SK-N-SH treated with all-trans-retinoic acid at 6 μM for 48 hours (cell line): Measurements from ENCODE around the gene TFAM.

ENCODE experiments used
- ARNTL ChIP-seq: fragments of 450-650 bp; formaldehyde crosslinking; IDR thresholded peaks from 2 replicates; pipeline ENCODE4 v1.5.0; 2020; ENCODE audit warnings: low read depth, mild to moderate bottlenecking, moderate library complexity, borderline replicate concordance
- ESRRG ChIP-seq: fragments of 250-450 bp; sonication (Bioruptor Pico); IDR thresholded peaks from 2 replicates; pipeline ENCODE4 v1.6.1; 2021; ENCODE audit warnings: mild to moderate bottlenecking
- RARB ChIP-seq: fragments of 250-450 bp; sonication (Bioruptor Pico); IDR thresholded peaks from 2 replicates; pipeline ENCODE4 v1.8.0; 2021; ENCODE audit warnings: mild to moderate bottlenecking, moderate library complexity

GRCh38 chr10:58394471-58394870 is 9.3 kb downstream of the TFAM start:
- TF ChIP-seq RARB (CRISPR knock-in tag) (no peak), ESRRG (CRISPR knock-in tag) (no peak), ARNTL (CRISPR knock-in tag) (no peak)
